HG03095 (cell line): ENCODE measurements around the gene CFAP97D2.

Source experiments
- ATAC-seq: cut with Tn5 transposase; IDR thresholded peaks from one replicate; pipeline ENCODE4 v1.9.1; 2021; ENCODE audit warnings: moderate library complexity; ENCODE audit not compliant: unreplicated experiment

CFAP97D2 gene

DNA sequence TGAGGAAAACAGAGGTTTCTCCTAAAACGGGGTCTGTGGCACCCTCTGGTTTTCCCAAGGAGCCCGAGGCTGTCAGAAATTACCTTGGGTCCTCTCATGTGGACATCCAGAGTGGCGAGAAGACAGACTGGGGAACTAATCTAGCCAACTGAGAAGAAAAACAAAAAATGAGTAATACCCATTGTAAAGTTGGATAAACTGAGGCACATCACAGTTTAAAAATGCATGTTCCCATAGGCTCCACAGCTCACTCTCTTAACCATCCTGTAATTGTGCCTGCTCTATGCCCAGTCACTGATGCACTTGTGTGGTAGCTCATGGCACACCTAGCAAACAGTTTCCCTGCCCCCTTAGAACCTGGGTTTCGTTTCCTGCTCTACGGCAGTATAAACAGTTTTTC is 87.2 kb downstream of the CFAP97D2 start:
- ATAC-seq = no peak

DNA sequence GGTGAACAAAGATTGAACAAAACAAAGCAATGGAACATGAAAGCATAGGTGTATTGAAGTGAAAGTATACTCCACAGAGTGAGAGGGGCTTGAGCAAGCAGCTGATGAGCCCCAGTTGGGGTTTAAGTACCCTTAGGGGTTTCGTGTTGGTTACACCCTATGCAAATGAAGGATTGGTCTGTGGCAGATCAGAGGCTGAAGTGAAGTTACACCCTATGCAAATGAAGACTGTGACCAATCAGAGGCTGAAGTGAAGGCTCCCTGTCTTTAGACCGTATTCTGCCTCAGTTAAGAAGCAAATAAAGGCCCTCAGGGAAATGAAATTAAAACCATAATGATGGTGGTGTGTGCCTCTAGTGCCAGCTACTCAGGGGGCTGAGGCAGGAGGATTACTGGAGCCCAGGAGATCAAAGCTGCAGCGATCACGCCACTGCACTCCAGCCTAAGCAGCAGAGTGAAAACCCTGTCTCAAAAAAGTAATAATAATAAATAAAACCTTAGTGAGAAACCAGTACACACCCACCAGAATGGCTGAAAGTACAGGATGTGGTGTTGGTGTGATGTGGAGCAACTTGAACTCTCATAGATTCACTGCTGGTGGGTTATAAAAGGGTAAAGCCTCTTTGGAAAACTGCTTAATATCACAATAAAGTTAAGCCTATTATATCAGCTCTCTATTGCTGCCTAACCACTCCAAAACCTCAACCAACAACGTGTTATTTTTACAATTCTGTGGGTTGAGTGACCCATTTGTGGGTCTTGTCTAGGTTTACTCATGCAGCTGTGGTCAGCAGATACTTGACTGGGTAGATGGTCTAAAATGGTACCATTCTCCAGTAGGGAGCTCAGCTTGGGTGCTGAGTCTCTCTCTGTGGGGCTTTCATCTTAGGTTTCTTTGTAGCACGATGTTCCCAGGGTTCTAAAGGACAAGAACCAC is 89.6 kb downstream of the CFAP97D2 start:
- ATAC-seq = no peak

DNA sequence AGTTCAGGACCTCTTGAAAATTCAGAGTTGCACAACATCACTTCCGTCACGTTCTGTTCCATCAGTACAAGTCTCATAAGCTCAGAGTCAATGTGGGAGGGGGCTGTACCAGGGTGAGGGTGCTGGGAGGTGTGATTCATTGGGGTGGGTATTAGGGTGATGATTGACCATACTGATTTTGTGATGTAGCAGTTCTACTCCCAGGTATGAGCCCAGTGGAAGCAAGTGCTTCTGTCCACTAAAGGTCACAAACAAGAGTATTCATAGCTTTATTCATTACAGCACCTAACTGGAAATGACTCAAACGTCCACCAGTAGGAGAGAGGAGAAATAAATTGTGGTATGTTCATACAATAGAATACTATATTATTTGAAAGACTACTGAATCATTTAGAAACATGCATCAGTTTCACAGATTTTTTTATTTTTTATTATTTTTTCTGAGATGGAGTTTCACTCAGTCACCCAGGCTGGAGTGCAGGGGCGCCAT is 90.3 kb downstream of the CFAP97D2 start:
- no peak for ATAC-seq
